C4-2B (cell line): Measurements from ENCODE around the gene SLC25A17.

Source experiments
- ZFX ChIP-seq: fragments of 450-650 bp; IDR thresholded peaks from 2 replicates; pipeline ENCODE4 v1.6.1; 2017
- TF ChIP-seq, protein P1 (sequence below): fragments of 450-650 bp; conservative IDR thresholded peaks from 2 replicates; pipeline ENCODE4 v1.5.1; 2017; ENCODE audit warnings: mild to moderate bottlenecking

DNA sequence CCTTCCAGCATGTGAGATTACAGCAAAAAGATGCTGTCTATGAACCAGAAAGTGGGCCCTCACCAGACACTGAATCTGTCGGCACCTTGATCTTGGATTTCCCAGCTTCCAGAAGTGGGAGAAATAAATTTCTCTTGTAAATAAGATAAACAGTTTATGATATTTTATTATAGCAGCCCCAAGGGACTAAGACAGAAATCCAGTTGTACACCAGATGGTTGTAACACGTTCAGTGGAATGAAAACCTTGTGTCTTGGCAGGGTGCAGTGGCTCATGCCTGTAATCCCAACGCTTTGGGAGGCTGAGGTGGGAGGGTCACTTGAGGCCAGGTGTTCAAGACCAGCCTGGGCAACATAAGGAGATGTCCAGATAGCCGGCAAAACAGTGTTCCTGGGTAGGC, 78.0 kb downstream of the SLC25A17 start:
- TF ChIP-seq, protein P1, sequence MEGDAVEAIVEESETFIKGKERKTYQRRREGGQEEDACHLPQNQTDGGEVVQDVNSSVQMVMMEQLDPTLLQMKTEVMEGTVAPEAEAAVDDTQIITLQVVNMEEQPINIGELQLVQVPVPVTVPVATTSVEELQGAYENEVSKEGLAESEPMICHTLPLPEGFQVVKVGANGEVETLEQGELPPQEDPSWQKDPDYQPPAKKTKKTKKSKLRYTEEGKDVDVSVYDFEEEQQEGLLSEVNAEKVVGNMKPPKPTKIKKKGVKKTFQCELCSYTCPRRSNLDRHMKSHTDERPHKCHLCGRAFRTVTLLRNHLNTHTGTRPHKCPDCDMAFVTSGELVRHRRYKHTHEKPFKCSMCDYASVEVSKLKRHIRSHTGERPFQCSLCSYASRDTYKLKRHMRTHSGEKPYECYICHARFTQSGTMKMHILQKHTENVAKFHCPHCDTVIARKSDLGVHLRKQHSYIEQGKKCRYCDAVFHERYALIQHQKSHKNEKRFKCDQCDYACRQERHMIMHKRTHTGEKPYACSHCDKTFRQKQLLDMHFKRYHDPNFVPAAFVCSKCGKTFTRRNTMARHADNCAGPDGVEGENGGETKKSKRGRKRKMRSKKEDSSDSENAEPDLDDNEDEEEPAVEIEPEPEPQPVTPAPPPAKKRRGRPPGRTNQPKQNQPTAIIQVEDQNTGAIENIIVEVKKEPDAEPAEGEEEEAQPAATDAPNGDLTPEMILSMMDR = no peak
- no peak for TF ChIP-seq ZFX
